HCT116 (cell line): Measurements from ENCODE around the gene CDKAL1. TPM values are rescaled to one million over a fixed set of nuclear protein-coding genes. Genes with fewer than 3 reads are reported as not detected.

Experiments
- ATAC-seq: fragments of 200-7000 bp; cut with Tn5 transposase; 2 replicates; pipeline ENCODE4 v1.9.1; 2020; ENCODE audit warnings: mild to moderate bottlenecking, moderate library complexity
- BruUV-seq: library from RNA; stranded (reverse); fragments of 400-500 nt; replicated peaks from 2 replicates; lab custom pipeline; 2021; lab: Mats Ljungman, UMichigan
- CTCF ChIA-PET: fragments of 300-600 bp; sonication (Branson Sonifier 250); formaldehyde crosslinking; loops from one replicate; lab custom pipeline; 2021; ENCODE audit warnings: antibody characterized with exemption; lab: Charles Lee
- POLR2A ChIA-PET: fragments of 300-600, 350-600 bp; sonication (Branson Sonifier 250); formaldehyde crosslinking; loops from one replicate; lab custom pipeline; 2021; ENCODE audit warnings: antibody characterized with exemption; lab: Charles Lee
- RAD21 ChIA-PET, 2 experiments: fragments of 300-600 bp; sonication (Branson Sonifier 250); formaldehyde crosslinking; loops; one replicate each; lab custom pipeline; 2023; ENCODE audit warnings: low total read pairs in 2 of 2; ENCODE audit not compliant: uncharacterized antibody in 2 of 2, unreplicated experiment in 2 of 2, low non-redundant PET in 1 of 2; lab: Charles Lee
- DNase-seq: peaks from one replicate; pipeline ENCODE4 v3.0.0-alpha.2; 2010; ENCODE audit warnings: low read depth, low spot score
- H2AFZ ChIP-seq: fragments of 200-600 bp; shearing (Covaris generic), sonication (generic); 2 replicates; pipeline ENCODE4 v1.6.1; 2017; ENCODE audit warnings: low read depth, mixed run types, mixed read lengths, antibody characterized with exemption, low read length; ENCODE audit not compliant: poor library complexity, severe bottlenecking
- H3K27ac ChIP-seq: 2 replicates; pipeline ENCODE4 v1.5.1; 2012; ENCODE audit warnings: low read depth, low read length
- H3K27me3 ChIP-seq: fragments of 200-600 bp; sonication (generic); 2 replicates; pipeline ENCODE4 v1.6.1; 2016; ENCODE audit warnings: mixed run types, low read length, mixed read lengths; ENCODE audit not compliant: insufficient read depth
- H3K36me3 ChIP-seq, 2 experiments: fragments of 200-500 bp in 1 of 2; fragments of 200-600 bp in 1 of 2; sonication (Bioruptor generic) in 1 of 2; sonication (generic) in 1 of 2; 2 replicates each; pipeline versions ENCODE4 v1.5.1 to v1.6.1; 2014 to 2016; ENCODE audit warnings: low read length in 2 of 2, inconsistent platforms in 1 of 2, mixed read lengths in 1 of 2, mixed run types in 1 of 2; ENCODE audit not compliant: insufficient read depth in 2 of 2, control insufficient read depth in 1 of 2
- H3K4me1 ChIP-seq, 2 experiments: fragments of 200-600 bp in 1 of 2; sonication (generic) in 1 of 2; 2 replicates each; pipeline versions ENCODE4 v1.5.1 to v1.6.1; 2012 to 2017; ENCODE audit warnings: low read length in 2 of 2, inconsistent platforms in 1 of 2, mild to moderate bottlenecking in 1 of 2, mixed read lengths in 1 of 2, mixed run types in 1 of 2, moderate library complexity in 1 of 2; ENCODE audit not compliant: insufficient read depth in 2 of 2, control insufficient read depth in 1 of 2
- H3K4me2 ChIP-seq: fragments of 200-600 bp; sonication (generic); 2 replicates; pipeline ENCODE4 v1.6.1; 2017; ENCODE audit warnings: mixed run types, low read length, mixed read lengths
- H3K4me3 ChIP-seq, 2 experiments: fragments of 200-600 bp in 1 of 2; sonication (generic) in 1 of 2; replicated peaks in 1 of 2; 2 replicates each; pipeline ENCODE4 v1.5.1; 2011 to 2016; ENCODE audit warnings: low read length in 2 of 2, control low read depth in 1 of 2, low read depth in 1 of 2, mild to moderate bottlenecking in 1 of 2, mixed read lengths in 1 of 2, mixed run types in 1 of 2
- H3K79me2 ChIP-seq: fragments of 200-600 bp; sonication (generic); 2 replicates; pipeline ENCODE4 v1.6.1; 2017; ENCODE audit warnings: mild to moderate bottlenecking, mixed run types, low read length, moderate library complexity, mixed read lengths; ENCODE audit not compliant: insufficient read depth
- H3K9ac ChIP-seq: fragments of 200-600 bp; sonication (generic); 2 replicates; pipeline ENCODE4 v1.6.1; 2016; ENCODE audit warnings: low read length, mixed read lengths
- H3K9me2 ChIP-seq: fragments of 200-600 bp; sonication (generic), shearing (Covaris generic); 2 replicates; pipeline ENCODE4 v1.6.1; 2017; ENCODE audit warnings: mixed run types, mild to moderate bottlenecking, moderate library complexity; ENCODE audit not compliant: insufficient read depth
- H3K9me3 ChIP-seq, 2 experiments: fragments of 200-500 bp in 1 of 2; fragments of 200-600 bp in 1 of 2; sonication (Bioruptor generic) in 1 of 2; sonication (generic) in 1 of 2; 2 replicates each; pipeline ENCODE4 v1.6.1; 2014 to 2017; ENCODE audit warnings: low read length in 2 of 2, mixed read lengths in 2 of 2, inconsistent platforms in 1 of 2, low read depth in 1 of 2, mild to moderate bottlenecking in 1 of 2, mixed run types in 1 of 2, moderate library complexity in 1 of 2; ENCODE audit not compliant: control insufficient read depth in 1 of 2, insufficient read depth in 1 of 2
- H4K20me1 ChIP-seq: fragments of 200-600 bp; sonication (generic), shearing (Covaris generic); 2 replicates; pipeline ENCODE4 v1.6.1; 2017; ENCODE audit warnings: mixed run types, mild to moderate bottlenecking, moderate library complexity; ENCODE audit not compliant: insufficient read depth
- CBX3 ChIP-seq: IDR thresholded peaks from 2 replicates; pipeline ENCODE4 v1.6.1; 2012; ENCODE audit warnings: low read depth
- EGR1 ChIP-seq: IDR thresholded peaks from 2 replicates; pipeline ENCODE4 v1.6.1; 2012; ENCODE audit warnings: low read depth
- ELF1 ChIP-seq: IDR thresholded peaks from 2 replicates; pipeline ENCODE4 v1.6.1; 2012; ENCODE audit warnings: low read depth, borderline replicate concordance
- EZH2 ChIP-seq: fragments of 200-600 bp; sonication (generic); IDR thresholded peaks from 2 replicates; pipeline ENCODE4 v1.6.1; 2017; ENCODE audit warnings: antibody characterized with exemption, mixed run types
- EZH2phosphoT487 ChIP-seq: fragments of 200-600 bp; IDR thresholded peaks from 2 replicates; pipeline ENCODE4 v1.6.1; 2018; ENCODE audit warnings: antibody characterized with exemption, borderline replicate concordance
- FOSL1 ChIP-seq: IDR thresholded peaks from 2 replicates; pipeline ENCODE4 v1.6.1; 2012; ENCODE audit warnings: low read depth
- JUND ChIP-seq: IDR thresholded peaks from 2 replicates; pipeline ENCODE4 v1.6.1; 2012
- POLR2AphosphoS5 ChIP-seq: IDR thresholded peaks from 2 replicates; pipeline ENCODE4 v1.6.1; 2011; ENCODE audit warnings: mild to moderate bottlenecking, low read depth, low read length, moderate library complexity
- RAD21 ChIP-seq: IDR thresholded peaks from 2 replicates; pipeline ENCODE4 v1.6.1; 2012; ENCODE audit warnings: low read depth, mild to moderate bottlenecking
- REST ChIP-seq: IDR thresholded peaks from 2 replicates; pipeline ENCODE4 v1.6.1; 2012; ENCODE audit warnings: low read depth
- SP1 ChIP-seq: IDR thresholded peaks from 2 replicates; pipeline ENCODE4 v1.6.1; 2012; ENCODE audit warnings: low read depth
- YY1 ChIP-seq: IDR thresholded peaks from 2 replicates; pipeline ENCODE4 v1.6.1; 2011; ENCODE audit warnings: low read length, low read depth, moderate library complexity, mild to moderate bottlenecking; ENCODE audit not compliant: insufficient replicate concordance; ENCODE audit errors: extremely low read depth
- ZBTB33 ChIP-seq: IDR thresholded peaks from 2 replicates; pipeline ENCODE4 v1.6.1; 2011; ENCODE audit warnings: mild to moderate bottlenecking, low read length, moderate library complexity; ENCODE audit not compliant: insufficient replicate concordance; ENCODE audit errors: extremely low read depth
- intact Hi-C: fragments of 100-400 bp; cut with micrococcal nuclease; formaldehyde crosslinking; loops from 2 replicates; pipeline ENCODE4 v1.10.0; 2022
- total RNA-seq: library from RNA; stranded (reverse); gene quantifications from one replicate; pipeline ENCODE4 v1.2.1, GENCODE V29; 2021; ENCODE audit not compliant: unreplicated experiment

CDKAL1 gene
- total RNA-seq, 1 experiment from 2014 or later: 14.9 TPM

GRCh38 chr6:20652299-20653084 lies 118.2 kb downstream of the CDKAL1 start:
- no peaks in the 10 kb centered on the region for H3K27me3 ChIP-seq
- ATAC-seq: peak; percentile 73
- H3K27ac ChIP-seq: peak overlapping the region; percentile 57
- no TSS peak for BruUV-seq
- H4K20me1 ChIP-seq: no peaks in the 10 kb centered on the region
- no peak overlapping the region for H2AFZ ChIP-seq
- peak; percentile 35; the same call in 1 of the 2 replicates for TF ChIP-seq SP1
- no peak for TF ChIP-seq POLR2AphosphoS5
- peak; percentile 5; the same call in 1 of the 2 replicates for TF ChIP-seq RAD21
- peak; percentile 44; the same call in 1 of the 2 replicates for TF ChIP-seq JUND
- TF ChIP-seq FOSL1: peak; percentile 61
- intact Hi-C loops: no loop called here
- ChIA-PET RAD21 (no interaction called here), CTCF (no interaction called here), POLR2A (no interaction called here)
- peak overlapping the region; percentile 74 for H3K4me2 ChIP-seq
- no peaks in the 10 kb centered on the region for H3K9me2 ChIP-seq
- H3K36me3 ChIP-seq: no peaks in the 10 kb centered on the region
- H3K9ac ChIP-seq: peak overlapping the region; percentile 32; the same call in 1 of the 2 replicates
- peak overlapping the region; percentile 3 to 35; a peak in 3 of 4 replicates for H3K4me3 ChIP-seq
- H3K79me2 ChIP-seq: peaks cover 11% of the 10 kb centered on the region
- DNase-seq: no peak
- no peaks in the 10 kb centered on the region for H3K9me3 ChIP-seq
- H3K4me1 ChIP-seq: peaks cover 17% of the 10 kb centered on the region in 2 experiments

- Histone ChIP-seq H3K36me3 (no peaks in the 10 kb centered on the region), H3K79me2 (peaks cover 11% of the 10 kb centered on the region), H3K9ac (peak overlapping the region; percentile 32; the same call in 1 of the 2 replicates), H2AFZ (no peak overlapping the region), H3K9me2 (no peaks in the 10 kb centered on the region), H3K4me1 (peaks cover 17% of the 10 kb centered on the region in 2 experiments), H4K20me1 (no peaks in the 10 kb centered on the region), H3K4me3 (peak overlapping the region; percentile 3 to 35; a peak in 3 of 4 replicates), H3K9me3 (no peaks in the 10 kb centered on the region), H3K27me3 (no peaks in the 10 kb centered on the region), H3K27ac (peak overlapping the region; percentile 57; the same call in 1 of the 2 replicates), H3K4me2 (peak overlapping the region; percentile 74)
- ChIA-PET POLR2A (no interaction called here), RAD21 (no interaction called here), CTCF (no interaction called here)
- DNase-seq: no peak
- intact Hi-C loops: no loop called here
- no peak for ATAC-seq
- BruUV-seq: no TSS peak
- TF ChIP-seq YY1: no peak
- TF ChIP-seq ELF1: no peak
- TF ChIP-seq EGR1: no peak
- TF ChIP-seq CBX3: no peak
- TF ChIP-seq EZH2: no peak
- no peak for TF ChIP-seq EZH2phosphoT487
- no peak for TF ChIP-seq REST
- no peak for TF ChIP-seq ZBTB33
These were observed 118.8 kb downstream of the CDKAL1 start for GRCh38 chr6:20653085-20653479.
